GF-D8 (cell line): ENCODE results near the gene NUDT3.

Source experiments
- DNase-seq: peaks from one replicate; lab custom pipeline; 2025; lab: John Stamatoyannopoulos, UW

The NUDT3 gene

DNA sequence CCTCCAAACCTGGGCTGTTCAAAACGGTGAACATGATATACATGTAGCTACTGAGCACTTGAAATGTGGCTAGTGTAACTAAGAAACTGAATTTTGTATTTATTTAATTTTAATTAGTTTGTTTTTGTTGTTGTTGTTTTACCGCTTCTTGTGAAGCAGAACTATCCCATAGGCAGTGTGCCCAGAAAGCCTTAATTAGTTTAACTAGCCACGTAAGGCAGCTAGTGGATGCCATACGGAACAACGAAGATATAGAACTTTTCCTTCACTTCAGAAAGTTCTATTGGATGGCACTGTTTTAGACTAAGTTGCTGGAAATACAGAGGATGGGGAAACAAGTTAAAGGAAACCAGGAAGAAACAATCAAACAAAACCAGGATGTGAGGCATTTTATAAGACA is 70.6 kb downstream of the NUDT3 start:
- no peak for DNase-seq

DNA sequence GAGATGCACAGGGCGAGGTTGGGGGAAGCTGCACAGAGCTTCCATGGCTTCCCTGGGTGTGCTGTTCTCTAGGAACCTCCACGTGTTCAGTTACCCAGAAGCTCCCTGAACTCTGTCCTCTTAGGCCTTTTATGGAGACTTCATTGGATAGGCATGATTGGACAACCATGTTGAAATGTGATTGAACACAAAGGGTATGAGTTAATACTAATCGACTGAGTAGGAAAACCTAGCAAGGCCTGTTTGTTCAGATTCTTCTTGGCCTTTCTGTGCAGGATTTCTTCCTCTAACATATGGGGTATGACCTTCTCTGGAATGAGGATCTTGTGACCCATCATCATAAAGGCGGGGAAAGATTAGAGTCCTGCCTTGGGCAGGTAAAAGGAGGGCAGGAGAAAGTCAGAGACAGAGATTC is 73.0 kb downstream of the NUDT3 start:
- DNase-seq, result no peak

DNA sequence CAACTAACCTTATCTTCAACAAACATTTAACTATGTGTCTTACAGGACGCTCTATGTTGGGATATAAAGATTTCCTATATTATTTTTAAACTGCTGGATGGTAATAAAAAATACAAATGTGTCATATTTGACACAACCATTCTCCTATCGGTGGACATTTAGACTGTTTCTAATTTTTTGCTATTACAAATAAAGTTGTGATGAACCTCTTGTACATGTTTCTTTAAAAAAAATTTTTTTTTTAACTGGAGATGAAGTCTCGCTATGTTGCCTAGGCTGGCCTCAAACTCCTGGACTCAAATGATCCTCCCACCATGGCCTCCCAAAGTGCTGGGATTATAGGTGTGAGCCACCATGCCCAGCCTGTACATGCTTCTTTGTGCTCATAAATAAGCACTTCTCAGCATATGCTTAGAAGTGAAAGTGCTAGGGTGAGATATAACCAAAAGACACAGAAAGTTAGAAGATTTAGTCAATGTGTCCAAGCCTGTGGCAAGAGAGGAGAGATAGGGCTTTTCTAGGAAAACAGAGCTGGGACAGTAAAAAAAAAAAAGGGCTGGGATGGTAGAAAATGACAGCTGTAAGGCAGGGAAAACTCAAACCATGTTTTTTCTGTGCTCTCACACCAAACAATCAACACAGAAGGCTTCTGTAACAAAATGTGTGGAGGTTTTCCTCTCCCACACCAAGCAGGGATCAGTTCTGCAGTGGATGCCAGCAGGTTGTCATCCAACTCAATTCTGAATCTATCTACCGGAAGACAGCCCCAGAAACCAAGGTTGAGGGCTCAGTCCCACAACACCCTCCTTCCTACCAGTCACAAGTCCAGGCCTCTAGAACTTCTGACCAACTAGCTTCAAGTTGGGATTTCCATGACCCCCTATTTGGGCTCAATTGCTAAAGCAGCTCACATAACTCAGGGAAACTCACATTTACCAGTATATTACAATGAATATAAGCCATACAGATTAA is 73.7 kb downstream of the NUDT3 start:
- no peak for DNase-seq

DNA sequence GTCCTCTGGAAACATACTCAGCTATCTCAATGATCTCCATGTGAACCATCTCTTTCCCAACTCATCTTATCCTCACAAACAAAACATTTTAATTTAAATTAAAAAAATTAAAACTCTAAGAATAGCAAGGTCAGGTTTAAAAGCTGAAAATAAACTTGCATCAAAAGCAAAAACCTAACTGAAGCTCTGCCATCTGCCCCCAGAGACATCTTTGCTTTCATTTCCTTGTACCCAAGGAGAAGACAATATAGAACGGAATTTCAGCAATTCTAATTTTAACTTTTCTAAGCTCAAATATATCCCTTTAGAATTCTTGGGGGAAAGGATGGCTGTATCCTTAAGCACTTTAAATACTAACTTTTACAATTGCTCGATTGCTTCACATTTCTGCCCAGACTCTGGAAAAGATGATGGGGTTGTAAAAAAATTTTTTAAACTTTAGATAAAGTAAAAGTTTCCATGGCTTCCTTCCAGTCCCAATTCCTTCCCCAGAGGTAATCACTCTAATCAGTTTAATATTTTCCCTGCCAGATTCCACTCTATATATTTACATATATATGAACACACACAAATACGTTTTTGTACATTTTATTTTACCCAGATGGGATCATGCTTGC is 74.5 kb downstream of the NUDT3 start:
- no peak for DNase-seq

DNA sequence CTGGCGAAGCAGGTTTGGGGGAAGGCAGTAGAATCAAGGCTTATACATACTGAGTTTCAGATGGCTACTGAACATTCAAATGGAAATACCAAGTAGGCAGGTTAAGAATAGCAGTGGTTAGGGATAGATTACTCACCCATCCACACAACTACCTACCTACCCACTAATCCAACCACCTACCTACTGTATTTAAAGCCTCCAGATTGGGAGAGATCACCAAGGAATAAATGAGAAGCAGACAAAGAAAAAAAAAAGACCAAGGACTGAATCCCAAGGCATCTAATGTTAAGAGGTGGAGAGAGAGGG is 75.3 kb downstream of the NUDT3 start:
- DNase-seq, result no peak

DNA sequence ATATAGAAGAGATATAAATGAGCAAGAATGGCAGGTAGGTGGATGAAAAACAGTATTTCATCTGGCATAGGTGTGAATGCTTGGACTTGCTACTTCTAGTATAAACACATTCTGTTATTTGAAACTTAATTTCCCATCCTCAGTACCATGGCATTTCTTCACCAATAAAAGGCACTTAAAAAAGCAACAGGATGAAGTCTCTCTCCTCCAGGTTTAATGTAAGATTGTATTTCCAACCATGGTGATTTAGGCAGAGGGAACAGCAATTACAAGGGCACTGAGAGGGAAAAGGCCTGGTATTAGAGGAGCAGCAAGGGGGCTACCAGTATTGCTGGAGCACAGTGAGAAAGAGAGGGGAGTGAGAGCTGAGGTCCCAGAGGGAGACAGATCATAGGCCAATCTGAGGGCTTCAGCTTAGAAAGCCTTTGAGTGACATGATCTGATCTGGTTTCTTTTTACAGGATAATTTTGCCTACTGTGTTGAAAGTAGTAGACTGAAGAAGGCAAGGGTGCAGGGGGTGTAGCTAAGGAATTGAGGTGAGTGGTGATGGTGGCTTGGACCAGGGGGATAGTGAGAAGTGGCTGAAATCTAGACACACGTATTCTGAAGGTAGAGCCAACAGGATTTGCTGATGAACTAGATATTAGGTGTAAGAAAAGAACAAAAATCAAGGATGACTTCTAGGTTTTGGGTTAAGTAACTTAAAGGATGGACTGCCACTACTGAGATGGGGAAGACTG is 75.9 kb downstream of the NUDT3 start:
- DNase-seq, result no peak

DNA sequence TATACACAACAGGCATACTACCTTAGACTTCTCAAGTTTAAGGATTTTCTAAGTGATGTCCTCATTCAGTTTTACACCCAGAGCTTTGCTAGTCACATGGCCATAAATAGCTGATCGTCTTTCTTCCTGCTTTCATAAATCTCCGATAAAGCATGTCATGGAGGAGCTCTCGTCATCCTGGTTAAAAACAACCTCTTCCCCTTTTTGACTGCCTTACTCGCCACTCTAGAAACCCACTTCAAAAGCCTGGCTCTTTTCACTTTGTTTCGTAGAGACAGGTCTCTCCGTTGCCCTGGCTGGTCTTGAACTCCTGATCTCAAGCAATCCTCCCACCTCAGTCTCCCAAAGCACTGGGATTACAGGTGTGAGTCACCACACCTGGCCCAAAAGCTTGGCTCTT is 76.7 kb downstream of the NUDT3 start:
- peak; percentile 63 for DNase-seq

DNA sequence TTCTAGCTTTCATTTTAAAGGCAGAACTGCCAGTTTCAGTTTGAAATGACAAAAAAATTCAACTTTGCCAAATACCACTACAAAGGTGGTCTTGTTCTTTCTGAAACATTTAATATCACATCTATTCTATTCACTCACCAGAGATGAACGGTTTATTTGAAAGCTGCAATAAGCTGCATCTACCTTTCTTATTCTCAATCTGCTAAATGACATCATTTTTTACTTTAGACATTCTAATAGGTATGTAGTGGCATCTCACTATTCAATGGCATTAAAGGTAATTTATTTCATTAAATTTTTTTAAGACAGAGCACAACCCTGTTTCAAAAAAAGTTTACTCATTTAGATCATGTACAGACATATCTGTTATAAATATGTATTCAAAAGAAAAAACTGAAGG is 77.2 kb downstream of the NUDT3 start:
- DNase-seq, result no peak

DNA sequence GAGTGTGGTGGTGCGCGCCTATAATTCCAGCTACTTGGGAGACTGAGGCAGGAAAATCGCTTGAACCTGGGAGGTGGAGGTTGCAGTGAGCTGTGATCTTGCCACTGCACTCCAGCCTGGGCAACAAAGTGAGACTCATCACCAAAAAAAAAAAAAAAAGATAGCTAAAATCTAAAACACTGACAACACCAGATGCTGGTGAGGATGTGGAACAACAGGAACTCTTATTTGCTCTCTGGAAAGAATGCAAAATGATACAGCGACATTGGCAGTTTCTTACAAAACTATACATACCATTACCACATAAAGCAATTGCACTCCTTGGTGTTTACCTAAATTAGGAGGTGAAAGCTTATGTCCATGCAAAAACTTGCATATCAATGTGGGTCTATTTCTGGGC is 80.2 kb downstream of the NUDT3 start:
- DNase-seq, result no peak

DNA sequence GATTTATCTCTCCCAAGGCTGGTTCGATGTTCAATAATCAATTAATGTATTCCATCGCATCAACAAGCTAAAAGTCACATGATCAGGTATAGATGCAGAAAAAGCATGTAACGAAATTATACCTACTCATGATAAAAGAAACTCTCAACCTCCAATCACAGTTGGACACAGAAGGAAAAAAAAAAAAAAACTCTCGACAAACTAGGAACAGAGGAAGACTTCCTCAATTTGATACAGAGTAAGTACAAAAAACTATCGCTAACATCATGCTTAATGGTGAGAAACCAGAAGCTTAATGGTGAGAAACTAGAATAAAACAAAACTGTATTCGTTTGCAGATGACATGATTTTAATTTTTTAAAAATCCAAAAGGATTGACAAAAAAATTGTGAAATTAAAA is 81.7 kb downstream of the NUDT3 start:
- no peak for DNase-seq

DNA sequence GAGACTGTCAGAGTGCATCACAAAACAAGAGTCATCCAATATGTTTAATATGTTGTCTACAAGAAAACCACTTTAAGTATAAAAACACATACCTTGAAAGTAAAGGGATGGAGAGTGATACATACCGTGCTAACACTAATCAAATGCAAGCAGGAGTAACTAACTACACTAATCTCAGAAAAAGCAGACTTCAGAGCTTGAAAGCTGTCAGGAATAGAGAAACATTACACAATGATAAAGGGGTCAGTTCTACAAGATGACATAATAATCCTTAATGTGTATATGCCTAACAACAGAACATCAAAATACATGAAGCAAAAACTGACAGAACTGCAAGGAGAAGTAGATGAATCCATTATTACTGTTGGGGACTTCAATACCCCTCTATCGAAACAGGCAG is 84.0 kb downstream of the NUDT3 start:
- DNase-seq, result no peak

DNA sequence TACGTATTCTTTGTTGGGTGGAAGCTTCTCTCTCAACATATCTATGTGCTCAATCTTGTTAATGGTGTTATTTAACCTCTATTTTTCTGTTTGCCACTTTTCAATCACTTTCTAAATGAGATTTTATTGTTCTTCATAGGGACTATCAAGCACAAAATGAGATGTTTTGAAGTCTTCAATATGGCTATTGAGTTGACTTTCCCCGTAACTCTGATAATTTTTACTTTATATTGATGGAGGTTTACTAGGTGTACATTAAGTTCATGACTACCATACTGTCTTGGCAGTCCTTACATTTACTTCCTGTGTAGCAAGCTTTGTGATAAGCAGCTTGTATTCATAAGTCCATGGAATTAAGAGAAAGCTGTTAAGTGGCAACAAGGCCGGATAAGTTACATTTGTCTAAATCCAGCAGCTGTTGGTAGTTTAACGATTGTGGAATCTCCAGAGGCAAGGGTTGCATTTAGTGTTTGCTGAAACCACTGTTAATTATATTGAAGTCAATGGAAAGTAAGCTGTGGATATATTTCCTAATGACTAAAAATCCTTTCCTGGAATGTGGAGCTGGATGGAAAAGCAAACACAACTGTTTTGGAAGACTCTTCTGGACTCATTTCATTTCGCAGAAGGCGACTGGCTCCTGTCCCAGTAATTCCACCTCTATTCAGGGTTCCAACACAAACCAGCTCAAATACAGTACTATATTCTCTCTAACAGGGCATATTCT is 86.3 kb downstream of the NUDT3 start:
- DNase-seq, result no peak

DNA sequence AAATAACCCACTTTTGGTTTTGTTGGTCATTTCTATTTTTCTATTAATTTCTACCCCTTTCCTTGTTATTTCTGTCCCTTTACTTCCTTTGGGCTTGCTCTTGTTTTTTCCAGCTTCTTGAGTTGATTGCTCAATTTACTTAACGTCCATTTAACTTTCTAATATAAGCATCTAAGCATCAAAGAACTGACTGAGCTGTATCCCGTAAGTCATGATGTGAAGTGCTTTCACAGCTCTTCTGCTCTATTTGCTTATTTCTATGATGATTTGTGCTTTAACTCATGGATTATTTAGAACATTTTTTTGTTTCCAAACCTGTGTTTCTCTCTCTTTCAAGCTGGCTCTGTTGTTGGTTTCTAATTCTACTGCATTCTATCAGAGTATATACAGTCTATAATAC is 87.0 kb downstream of the NUDT3 start:
- DNase-seq, result no peak

DNA sequence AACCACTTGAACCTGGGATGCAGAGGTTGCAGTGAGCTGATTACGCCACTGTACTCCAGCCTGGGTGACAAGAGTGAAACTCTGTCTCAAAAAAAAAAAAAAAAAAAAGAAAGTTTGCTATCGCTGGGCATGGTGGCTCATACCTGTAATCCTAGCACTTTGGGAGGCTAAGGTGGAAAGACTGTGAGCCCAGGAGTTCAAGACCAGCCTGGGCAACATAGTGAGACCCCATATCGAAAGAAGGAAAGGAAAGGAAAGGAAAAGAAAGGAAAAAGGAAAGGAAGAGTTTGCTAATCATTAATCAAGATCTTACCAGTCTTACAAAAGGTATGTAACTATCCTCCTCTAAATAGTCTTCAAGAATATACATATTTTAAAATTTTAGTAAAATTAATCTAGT is 88.3 kb downstream of the NUDT3 start:
- DNase-seq, result no peak

DNA sequence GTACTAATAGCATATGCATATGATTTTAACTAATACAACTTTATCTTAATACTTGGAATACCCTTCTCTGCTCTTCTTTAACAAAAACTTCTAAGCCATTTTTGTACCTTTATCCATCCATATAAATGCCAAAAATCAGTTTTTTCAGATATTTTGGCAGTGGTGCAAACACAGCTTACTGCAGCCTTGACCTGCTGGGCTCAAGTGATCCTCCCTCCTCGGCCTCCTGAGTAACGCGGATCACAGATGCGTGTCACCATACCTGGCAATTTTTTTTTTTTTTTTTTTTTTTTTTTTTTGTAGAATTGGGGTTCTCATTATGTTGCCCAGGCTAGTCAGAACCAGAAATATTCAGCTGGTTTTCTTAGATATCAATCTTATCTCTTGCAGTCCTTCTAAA is 89.5 kb downstream of the NUDT3 start:
- DNase-seq, result no peak

DNA sequence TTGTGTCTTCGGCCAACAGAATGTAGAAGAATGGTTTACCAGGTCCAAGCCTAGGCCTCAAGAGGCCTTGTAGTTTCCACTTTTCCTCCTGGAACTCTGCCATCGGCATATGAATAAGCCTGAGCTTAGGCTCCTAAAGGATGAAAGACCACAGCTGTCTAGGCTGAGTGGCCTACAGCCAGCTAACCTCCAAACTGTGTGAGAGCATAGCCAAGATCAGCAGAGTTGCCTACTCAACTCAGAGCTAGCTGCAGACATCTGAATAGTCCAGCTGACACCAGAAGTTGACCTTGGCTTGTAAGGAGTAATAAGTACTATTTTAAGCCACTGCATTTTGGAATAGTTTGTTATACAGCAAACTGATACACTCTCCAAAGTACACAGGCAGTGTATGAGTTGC is 91.1 kb downstream of the NUDT3 start:
- DNase-seq, result no peak

DNA sequence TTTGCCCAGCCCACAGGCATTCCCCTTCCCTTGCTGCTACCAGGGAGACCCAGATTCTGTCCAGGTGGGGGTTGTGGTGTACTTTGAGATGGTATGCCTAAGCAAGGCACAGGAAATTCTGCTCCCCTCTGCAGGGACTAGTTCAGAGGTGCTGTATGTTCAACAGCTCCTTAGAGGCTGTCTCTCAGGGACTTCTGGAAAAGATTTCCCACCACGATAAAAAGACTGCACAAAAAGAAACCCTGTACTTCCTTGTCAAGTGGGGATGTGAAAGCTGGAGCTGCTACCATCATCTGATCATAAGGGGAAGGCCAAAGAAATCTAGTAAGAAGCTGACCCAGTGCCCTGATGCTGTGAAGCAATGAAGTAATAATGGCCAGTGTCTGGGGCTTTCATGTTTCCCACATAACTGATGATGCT is 92.1 kb downstream of the NUDT3 start:
- no peak for DNase-seq

DNA sequence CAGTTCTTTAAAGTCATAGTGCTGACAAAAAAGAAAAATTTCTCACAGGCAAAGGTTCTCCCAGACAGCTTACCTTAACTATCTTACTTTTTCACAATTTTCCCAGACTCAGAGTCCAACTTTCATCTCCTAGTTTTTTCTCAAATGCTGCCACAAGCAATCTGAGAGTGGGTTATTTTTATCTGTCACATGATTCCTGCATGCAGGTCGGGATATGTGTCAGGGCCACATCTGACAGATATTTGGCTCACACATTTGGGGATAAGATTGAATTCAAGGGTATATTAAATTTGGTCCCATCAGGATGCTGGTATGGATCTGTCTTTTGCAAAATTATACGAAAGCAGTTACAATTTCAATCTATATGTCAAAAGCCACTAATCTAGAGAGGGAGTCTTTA is 93.5 kb downstream of the NUDT3 start:
- no peak for DNase-seq

DNA sequence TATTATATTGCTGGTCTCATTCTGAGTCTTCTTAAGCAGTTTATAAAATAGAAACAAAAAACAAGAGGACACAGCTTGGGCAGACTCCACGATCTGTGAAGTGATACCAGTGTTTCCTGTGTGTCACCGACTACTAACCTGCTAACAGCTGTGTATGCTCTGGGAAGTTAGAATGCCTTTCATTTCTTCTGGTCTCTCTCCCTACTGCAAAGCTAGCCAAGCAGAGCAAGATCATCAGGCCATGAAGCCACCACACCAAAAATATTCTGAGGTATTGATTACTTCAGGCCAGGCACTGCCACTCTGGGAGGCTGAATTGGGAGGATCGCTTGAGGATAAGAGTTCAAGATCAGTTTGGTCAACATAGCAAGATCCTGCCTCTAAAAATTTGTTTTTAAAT is 96.7 kb downstream of the NUDT3 start:
- DNase-seq, result no peak

DNA sequence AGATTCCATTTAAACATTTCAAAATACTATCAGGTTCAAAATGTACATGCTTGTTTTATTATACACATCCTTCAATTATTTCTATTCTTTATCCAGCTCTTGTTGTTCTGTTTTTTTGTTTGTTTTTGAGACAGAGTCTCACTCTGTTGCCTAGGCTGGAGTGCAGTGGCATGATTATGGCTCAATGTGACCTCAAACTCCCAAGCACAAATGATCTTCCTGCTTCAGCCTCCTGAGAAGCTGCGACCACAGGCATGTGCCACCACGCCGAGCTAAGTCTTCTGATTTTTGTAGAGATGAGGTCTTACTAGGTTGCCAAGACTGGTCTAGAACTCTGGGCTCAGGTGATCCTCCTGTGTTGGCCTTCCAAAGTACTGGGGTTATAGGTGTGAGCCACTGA is 99.5 kb downstream of the NUDT3 start:
- no peak for DNase-seq

DNA sequence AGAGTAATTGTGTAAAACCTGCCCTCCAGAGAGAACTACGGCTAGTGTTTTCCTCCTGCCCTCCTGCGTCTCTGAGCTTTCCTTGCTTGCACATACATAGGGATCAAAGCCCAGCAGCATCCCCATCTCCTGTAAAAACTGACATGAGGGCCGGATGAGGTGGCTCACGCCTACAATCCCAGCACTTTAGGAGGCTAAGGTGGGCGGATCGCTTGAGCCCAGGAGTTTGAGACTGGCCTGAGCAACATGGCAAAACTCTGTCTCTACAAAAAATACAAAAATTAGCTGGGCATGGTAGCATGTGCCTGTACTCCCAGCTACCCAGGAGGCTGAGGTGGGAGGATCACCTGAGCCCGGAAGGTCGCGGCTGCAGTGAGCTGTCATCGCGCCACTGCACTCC is 103.3 kb downstream of the NUDT3 start:
- no peak for DNase-seq

DNA sequence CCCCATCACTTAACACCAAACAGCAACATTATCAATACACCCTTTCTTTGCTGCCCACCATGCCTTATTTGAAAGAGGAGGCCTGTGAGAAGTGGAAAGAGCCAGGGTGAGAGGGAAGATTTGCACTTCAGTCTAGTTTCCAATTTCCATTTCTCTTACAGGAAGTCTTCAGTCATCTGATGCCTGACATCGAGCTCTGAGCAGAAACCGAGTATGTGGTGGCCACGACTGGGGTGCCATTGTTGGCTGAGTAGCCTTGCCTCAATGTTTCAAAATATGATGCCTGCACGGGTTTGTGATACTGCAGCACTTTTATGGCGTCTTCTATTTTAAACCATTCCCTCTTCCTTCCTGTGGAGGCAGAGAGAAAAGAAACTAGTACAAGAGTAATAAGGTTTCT is 103.9 kb downstream of the NUDT3 start:
- DNase-seq, result no peak
